GM23338 (cell line): Measurements from ENCODE around the gene SLC30A7. TPM values are rescaled to one million over a fixed set of nuclear protein-coding genes. Genes with fewer than 3 reads are reported as not detected.

Experiments
- ATAC-seq: fragments of 200-7000 bp; cut with Tn5 transposase; 3 replicates; pipeline ENCODE4 v1.9.1; 2020
- DNase-seq: peaks from one replicate; pipeline ENCODE4 v3.0.0-alpha.2; 2015; ENCODE audit warnings: low spot score
- H2AFZ ChIP-seq: fragments of 200-600 bp; sonication (generic); 2 replicates; pipeline ENCODE4 v1.8.0; 2016; ENCODE audit warnings: antibody characterized with exemption, mild to moderate bottlenecking, moderate library complexity
- H3F3A ChIP-seq: fragments of 200-600 bp; sonication (generic); replicated peaks from 2 replicates; pipeline ENCODE4 v1.8.0; 2017; ENCODE audit warnings: antibody characterized with exemption, mixed run types, low read depth
- H3K27ac ChIP-seq: fragments of 200-600 bp; sonication (generic); 2 replicates; pipeline ENCODE4 v1.6.1; 2016; ENCODE audit warnings: low read depth
- H3K27me3 ChIP-seq: fragments of 200-600 bp; sonication (generic); 2 replicates; pipeline ENCODE4 v1.8.0; 2016; ENCODE audit warnings: mild to moderate bottlenecking, mixed run types, moderate library complexity; ENCODE audit not compliant: insufficient read depth
- H3K36me3 ChIP-seq: fragments of 200-600 bp; sonication (generic); 2 replicates; pipeline ENCODE4 v1.8.0; 2016; ENCODE audit warnings: mild to moderate bottlenecking; ENCODE audit not compliant: insufficient read depth
- H3K4me1 ChIP-seq: fragments of 200-600 bp; sonication (generic); 2 replicates; pipeline ENCODE4 v1.8.0; 2016; ENCODE audit warnings: mild to moderate bottlenecking, moderate library complexity; ENCODE audit not compliant: insufficient read depth
- H3K4me2 ChIP-seq: fragments of 200-600 bp; sonication (generic); 2 replicates; pipeline ENCODE4 v1.7.1; 2017; ENCODE audit warnings: mixed run types
- H3K4me3 ChIP-seq: fragments of 200-600 bp; sonication (generic); 2 replicates; pipeline ENCODE4 v1.6.1; 2016; ENCODE audit warnings: mixed run types
- H3K79me2 ChIP-seq: fragments of 200-600 bp; sonication (generic); replicated peaks from 2 replicates; pipeline ENCODE4 v1.8.0; 2017; ENCODE audit warnings: mild to moderate bottlenecking; ENCODE audit not compliant: insufficient read depth
- H3K9me2 ChIP-seq: fragments of 200-600 bp; sonication (generic); 2 replicates; pipeline ENCODE4 v1.8.0; 2017; ENCODE audit not compliant: insufficient read depth
- H4K20me1 ChIP-seq: fragments of 200-600 bp; sonication (generic); replicated peaks from 2 replicates; pipeline ENCODE4 v1.8.0; 2017; ENCODE audit warnings: mild to moderate bottlenecking; ENCODE audit not compliant: insufficient read depth
- H3K27ac Mint-ChIP-seq: 2 replicates; pipeline ENCODE4 v1.8.0; 2020; ENCODE audit warnings: inconsistent platforms, mild to moderate bottlenecking, moderate library complexity, mixed read lengths
- H3K27me3 Mint-ChIP-seq: 3 replicates; pipeline ENCODE4 v1.8.0; 2022; ENCODE audit warnings: low read depth, mild to moderate bottlenecking, moderate library complexity, mixed read lengths, inconsistent platforms; ENCODE audit not compliant: insufficient read depth, poor library complexity
- H3K36me3 Mint-ChIP-seq: 3 replicates; pipeline ENCODE4 v1.8.0; 2021; ENCODE audit warnings: low read depth, mild to moderate bottlenecking, inconsistent platforms, moderate library complexity, mixed read lengths
- H3K4me1 Mint-ChIP-seq: 3 replicates; pipeline ENCODE4 v1.8.0; 2020; ENCODE audit warnings: mild to moderate bottlenecking, inconsistent platforms, mixed read lengths
- H3K4me3 Mint-ChIP-seq: 3 replicates; pipeline ENCODE4 v1.8.0; 2021; ENCODE audit warnings: moderate library complexity, mild to moderate bottlenecking, inconsistent platforms, mixed read lengths
- H3K9me3 Mint-ChIP-seq: 3 replicates; pipeline ENCODE4 v1.8.0; 2020; ENCODE audit warnings: moderate library complexity, mild to moderate bottlenecking, inconsistent platforms, mixed read lengths
- CREB1 ChIP-seq: fragments of 250-450 bp; sonication (Bioruptor Pico); IDR thresholded peaks from 2 replicates; pipeline ENCODE4 v1.5.0; 2020; ENCODE audit warnings: low read depth, mild to moderate bottlenecking, moderate library complexity
- EZH2phosphoT487 ChIP-seq: fragments of 200-600 bp; sonication (generic); IDR thresholded peaks from one replicate; pipeline ENCODE4 v1.8.1; 2018; ENCODE audit warnings: antibody characterized with exemption; ENCODE audit not compliant: unreplicated experiment
- POLR2AphosphoS5 ChIP-seq: IDR thresholded peaks from 2 replicates; pipeline ENCODE4 v1.6.1; 2016; ENCODE audit warnings: antibody characterized with exemption, low read depth
- ZNF462 ChIP-seq: fragments of 250-450 bp; sonication (Bioruptor Pico); IDR thresholded peaks from 2 replicates; pipeline ENCODE4 v1.5.0; 2020; ENCODE audit warnings: mild to moderate bottlenecking, moderate library complexity
- polyA plus RNA-seq: library from polyadenylated mRNA; unstranded; fragments of >200 nt; fragmentation: Nextera tagmentation; extraction: Ambion mirVana; gene quantifications from 2 replicates; pipeline ENCODE4 v1.2.1, GENCODE V29; 2016
- total RNA-seq: library from RNA; depleted of rRNA; stranded (reverse); fragments of >200 nt; shearing (Covaris generic); gene quantifications from 2 replicates; pipeline ENCODE4 v1.2.3, GENCODE V29; 2014
- TF ChIP-seq, protein P1 (sequence below), 2 experiments: fragments of 200-600 bp in 1 of 2; sonication (generic) in 1 of 2; conservative IDR thresholded peaks; 2 replicates each; pipeline versions ENCODE4 v1.5.1 to v1.6.1; 2016 to 2017; ENCODE audit warnings: antibody characterized with exemption in 2 of 2, low read depth in 2 of 2, mild to moderate bottlenecking in 2 of 2, moderate library complexity in 1 of 2

SLC30A7 gene
- total and polyA plus RNA-seq, 2 experiments from 2014 or later = 9.8 to 25.1 TPM

- no peaks in the 10 kb centered on the region for H3F3A ChIP-seq
- no peaks in the 10 kb centered on the region for H3K79me2 ChIP-seq
- H3K4me1 ChIP-seq = 0 out of 2 replicates have a peak, but pooled peaks cover 5% of the 10 kb centered on the region
- no peaks in the 10 kb centered on the region for H4K20me1 ChIP-seq
- no peaks in the 10 kb centered on the region for H3K36me3 Mint-ChIP-seq
- no peak overlapping the region for H2AFZ ChIP-seq
- H3K27me3 Mint-ChIP-seq = no peaks in the 10 kb centered on the region
- H3K36me3 ChIP-seq = no peaks in the 10 kb centered on the region
- no peak overlapping the region for H3K4me2 ChIP-seq
- TF ChIP-seq CREB1 (CRISPR knock-in tag) (peak; percentile 65; the same call in 1 of the 2 replicates), EZH2phosphoT487 (no peak)
- TF ChIP-seq, protein P1, sequence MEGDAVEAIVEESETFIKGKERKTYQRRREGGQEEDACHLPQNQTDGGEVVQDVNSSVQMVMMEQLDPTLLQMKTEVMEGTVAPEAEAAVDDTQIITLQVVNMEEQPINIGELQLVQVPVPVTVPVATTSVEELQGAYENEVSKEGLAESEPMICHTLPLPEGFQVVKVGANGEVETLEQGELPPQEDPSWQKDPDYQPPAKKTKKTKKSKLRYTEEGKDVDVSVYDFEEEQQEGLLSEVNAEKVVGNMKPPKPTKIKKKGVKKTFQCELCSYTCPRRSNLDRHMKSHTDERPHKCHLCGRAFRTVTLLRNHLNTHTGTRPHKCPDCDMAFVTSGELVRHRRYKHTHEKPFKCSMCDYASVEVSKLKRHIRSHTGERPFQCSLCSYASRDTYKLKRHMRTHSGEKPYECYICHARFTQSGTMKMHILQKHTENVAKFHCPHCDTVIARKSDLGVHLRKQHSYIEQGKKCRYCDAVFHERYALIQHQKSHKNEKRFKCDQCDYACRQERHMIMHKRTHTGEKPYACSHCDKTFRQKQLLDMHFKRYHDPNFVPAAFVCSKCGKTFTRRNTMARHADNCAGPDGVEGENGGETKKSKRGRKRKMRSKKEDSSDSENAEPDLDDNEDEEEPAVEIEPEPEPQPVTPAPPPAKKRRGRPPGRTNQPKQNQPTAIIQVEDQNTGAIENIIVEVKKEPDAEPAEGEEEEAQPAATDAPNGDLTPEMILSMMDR (conservative IDR thresholded peaks at IDR 0.05; ENCODE audit: low read depth in 2 of 2) = peak in 1 of 2 experiments; percentile 85
- no peak overlapping the region for H3K27ac Mint-ChIP-seq
- H3K4me3 ChIP-seq = no peak overlapping the region
- no peaks in the 10 kb centered on the region for H3K27me3 ChIP-seq
- H3K4me3 Mint-ChIP-seq = no peak overlapping the region
- H3K4me1 Mint-ChIP-seq = peaks cover 3% of the 10 kb centered on the region; the same call in 2 of the 3 replicates
- H3K9me2 ChIP-seq = no peaks in the 10 kb centered on the region
- H3K9me3 Mint-ChIP-seq = no peaks in the 10 kb centered on the region
- no peak for ATAC-seq
- peak; percentile 41 for DNase-seq
- H3K27ac ChIP-seq = no peak overlapping the region
Measured at GRCh38 chr1:100868364-100868995, 27.4 kb upstream of the SLC30A7 start.

DNA sequence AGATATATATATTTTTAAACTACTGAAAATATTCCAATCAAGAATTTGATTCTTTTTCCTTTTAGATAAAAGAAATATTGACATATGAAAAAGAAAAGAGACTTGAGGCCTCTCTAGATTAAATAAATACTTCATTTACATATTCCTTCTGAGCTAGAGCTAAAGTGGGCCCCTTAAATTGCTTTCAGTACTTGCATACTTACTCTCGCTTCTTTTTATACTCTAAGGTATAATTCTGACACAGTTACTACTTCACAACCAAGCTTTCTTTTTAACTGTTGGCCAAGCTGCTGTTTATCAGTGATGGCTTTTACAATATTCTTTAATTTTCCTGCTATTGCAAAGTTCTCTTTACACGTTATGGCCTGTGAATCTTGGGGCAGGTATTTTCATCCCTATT, 25.9 kb upstream of the SLC30A7 start:
- Mint-ChIP-seq H3K27ac (no peak overlapping the region), H3K27me3 (no peaks in the 10 kb centered on the region), H3K36me3 (no peaks in the 10 kb centered on the region), H3K4me1 (peaks cover 3% of the 10 kb centered on the region; the same call in 2 of the 3 replicates), H3K4me3 (no peak overlapping the region), H3K9me3 (no peaks in the 10 kb centered on the region)
- Histone ChIP-seq H3K27ac (no peak overlapping the region), H3K27me3 (no peaks in the 10 kb centered on the region), H3K4me1 (0 out of 2 replicates have a peak, but pooled peaks cover 5% of the 10 kb centered on the region), H3F3A (no peaks in the 10 kb centered on the region), H3K4me2 (no peak overlapping the region), H2AFZ (no peak overlapping the region), H3K4me3 (no peak overlapping the region), H4K20me1 (no peaks in the 10 kb centered on the region), H3K36me3 (peaks cover 6% of the 10 kb centered on the region; the same call in 1 of the 2 replicates), H3K79me2 (no peaks in the 10 kb centered on the region), H3K9me2 (no peaks in the 10 kb centered on the region)
- no peak for DNase-seq
- ATAC-seq = no peak
- no peak for TF ChIP-seq POLR2AphosphoS5
- TF ChIP-seq ZNF462 (CRISPR knock-in tag) = no peak
